SJSA1 (cell line): ENCODE results near the gene FLT3LG. TPM values are rescaled to one million over a fixed set of nuclear protein-coding genes. Genes with fewer than 3 reads are reported as not detected.
"Not testable (repeated sequence)": the region's sequence is repeated elsewhere in the genome, so short reads cannot be mapped to it uniquely, and the experiment has no call there.

Experiments
- DNase-seq, 2 experiments: peaks; one replicate each; pipeline ENCODE4 v3.0.0-alpha.2; 2015 to 2020; ENCODE audit warnings: low spot score in 2 of 2, low read depth in 1 of 2
- H3K27ac ChIP-seq: fragments of 250-450 bp; sonication (Bioruptor Pico); 2 replicates; pipeline ENCODE4 v1.5.1; 2020; ENCODE audit warnings: mild to moderate bottlenecking, moderate library complexity
- H3K27me3 ChIP-seq: fragments of 250-450 bp; sonication (Bioruptor Pico); replicated peaks from 2 replicates; pipeline ENCODE4 v1.5.1; 2020; ENCODE audit warnings: mild to moderate bottlenecking, moderate library complexity
- H3K36me3 ChIP-seq: fragments of 250-450 bp; sonication (Bioruptor Pico); 2 replicates; pipeline ENCODE4 v1.5.1; 2020; ENCODE audit warnings: mild to moderate bottlenecking
- H3K4me1 ChIP-seq: fragments of 250-450 bp; sonication (Bioruptor Pico); replicated peaks from 2 replicates; pipeline ENCODE4 v1.6.1; 2021; ENCODE audit warnings: mild to moderate bottlenecking
- H3K4me3 ChIP-seq: fragments of 250-450 bp; sonication (Bioruptor Pico); 2 replicates; pipeline ENCODE4 v1.5.1; 2020; ENCODE audit warnings: mild to moderate bottlenecking
- H3K9me3 ChIP-seq: fragments of 250-450 bp; sonication (Bioruptor Pico); replicated peaks from 2 replicates; pipeline ENCODE4 v1.5.1; 2020; ENCODE audit warnings: mild to moderate bottlenecking
- total RNA-seq: library from RNA; depleted of rRNA; stranded (reverse); fragments of >200 nt; shearing (Covaris generic); gene quantifications from 2 replicates; pipeline ENCODE4 v1.2.3, GENCODE V29; 2014

Gene FLT3LG
- total RNA-seq, 1 experiment from 2014 or later, result 0.95 TPM

- H3K27ac ChIP-seq, result no peak overlapping the region
- H3K36me3 ChIP-seq, result peaks cover 23% of the 10 kb centered on the region
- no peaks in the 10 kb centered on the region for H3K27me3 ChIP-seq
- no peak for DNase-seq
- no peaks in the 10 kb centered on the region for H3K9me3 ChIP-seq
- no peak overlapping the region for H3K4me3 ChIP-seq
- peaks cover under 1% of the 10 kb centered on the region; the same call in 1 of the 2 replicates for H3K4me1 ChIP-seq
Observed at GRCh38 chr19:49461656-49462055, 12.4 kb upstream of the FLT3LG start.

DNA sequence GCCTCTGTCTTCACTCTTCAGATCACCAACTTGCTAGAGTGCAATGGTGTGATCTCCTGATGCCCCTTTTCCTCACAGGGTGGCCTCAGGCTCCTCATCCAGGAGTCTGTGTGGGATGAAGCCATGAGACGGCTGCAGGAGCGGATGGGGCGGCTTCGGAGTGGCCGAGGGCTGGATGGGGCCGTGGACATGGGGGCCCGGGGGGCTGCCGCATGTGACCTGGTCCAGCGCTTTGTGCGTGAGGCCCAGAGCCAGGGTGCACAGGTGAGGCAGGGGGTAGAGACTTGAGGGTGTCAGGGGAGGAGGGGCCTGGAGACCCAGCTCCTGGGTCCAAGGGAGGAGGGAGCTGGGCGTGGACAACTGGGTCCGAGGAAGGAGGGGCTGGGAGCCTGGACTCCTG, 11.5 kb upstream of the FLT3LG start:
- no peaks in the 10 kb centered on the region for H3K27me3 ChIP-seq
- no peak overlapping the region for H3K4me3 ChIP-seq
- H3K4me1 ChIP-seq, result no peaks in the 10 kb centered on the region
- peaks cover 23% of the 10 kb centered on the region for H3K36me3 ChIP-seq
- H3K27ac ChIP-seq, result no peak overlapping the region
- no peak for DNase-seq
- no peaks in the 10 kb centered on the region for H3K9me3 ChIP-seq

DNA sequence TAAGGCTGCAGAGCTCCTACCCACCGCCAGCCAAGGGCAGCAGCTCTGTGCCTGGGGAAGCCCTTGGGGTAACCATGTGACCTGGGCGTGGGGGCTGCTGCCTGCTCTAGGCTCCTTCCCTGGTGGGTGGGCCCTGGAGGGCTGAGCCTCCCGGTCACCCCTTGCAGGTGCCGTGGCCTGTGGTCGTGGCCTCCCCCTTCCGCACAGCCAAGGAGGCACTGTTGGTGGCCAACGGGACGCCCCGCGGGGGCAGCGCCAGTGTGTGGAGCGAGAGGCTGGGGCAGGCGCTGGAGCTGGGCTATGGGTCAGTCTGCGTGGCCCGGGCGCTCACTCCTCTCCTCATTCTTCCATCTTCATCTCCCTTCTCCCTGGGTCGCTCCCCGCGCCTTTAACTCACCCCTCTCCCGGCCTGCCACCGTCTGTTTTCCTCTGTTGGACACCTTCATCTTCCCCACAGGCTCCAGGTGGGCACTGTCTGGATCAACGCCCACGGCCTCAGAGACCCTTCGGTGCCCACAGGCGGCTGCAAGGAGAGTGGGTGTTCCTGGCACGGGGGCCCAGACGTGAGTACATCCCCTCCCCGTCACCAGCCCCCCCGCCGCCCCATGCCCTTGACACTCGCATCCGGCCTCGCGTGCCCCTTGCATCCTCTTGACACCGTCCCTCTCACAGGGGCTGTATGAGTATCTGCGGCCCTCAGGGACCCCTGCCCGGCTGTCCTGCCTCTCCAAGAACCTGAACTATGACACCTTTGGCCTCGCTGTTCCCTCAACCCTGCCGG, 9.9 kb upstream of the FLT3LG start:
- Histone ChIP-seq H3K4me3 (no peak overlapping the region), H3K9me3 (no peaks in the 10 kb centered on the region), H3K36me3 (peaks cover 28% of the 10 kb centered on the region), H3K27me3 (no peaks in the 10 kb centered on the region), H3K27ac (no peak overlapping the region), H3K4me1 (no peaks in the 10 kb centered on the region)
- DNase-seq, result no peak

- H3K4me1 ChIP-seq, result no peaks in the 10 kb centered on the region
- no peaks in the 10 kb centered on the region for H3K9me3 ChIP-seq
- H3K4me3 ChIP-seq, result no peak overlapping the region
- no peak overlapping the region for H3K27ac ChIP-seq
- H3K27me3 ChIP-seq, result no peaks in the 10 kb centered on the region
- peaks cover 29% of the 10 kb centered on the region for H3K36me3 ChIP-seq
- no peak for DNase-seq
Observed at GRCh38 chr19:49465371-49465770, 8.6 kb upstream of the FLT3LG start.

DNA sequence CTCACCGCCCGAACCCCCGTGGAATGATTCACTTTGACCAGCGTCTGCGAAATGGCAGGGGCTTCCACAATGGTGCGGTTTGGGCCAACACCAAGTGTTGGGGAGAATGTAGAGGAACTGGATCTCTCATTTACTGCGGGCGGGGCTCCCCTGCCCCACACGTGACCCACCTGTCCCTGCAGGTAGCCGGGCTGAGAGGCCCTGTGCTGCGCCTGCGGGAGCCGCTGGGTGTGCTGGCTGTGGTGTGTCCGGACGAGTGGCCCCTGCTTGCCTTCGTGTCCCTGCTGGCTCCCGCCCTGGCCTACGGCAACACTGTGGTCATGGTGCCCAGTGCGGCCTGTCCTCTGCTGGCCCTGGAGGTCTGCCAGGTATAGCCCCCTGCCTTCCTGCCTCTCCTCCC, 5.8 kb upstream of the FLT3LG start:
- H3K4me3 ChIP-seq, result no peak overlapping the region
- no peak overlapping the region for H3K27ac ChIP-seq
- no peaks in the 10 kb centered on the region for H3K27me3 ChIP-seq
- DNase-seq, result no peak
- H3K4me1 ChIP-seq, result no peaks in the 10 kb centered on the region
- peaks cover 29% of the 10 kb centered on the region for H3K36me3 ChIP-seq
- H3K9me3 ChIP-seq, result no peaks in the 10 kb centered on the region

DNA sequence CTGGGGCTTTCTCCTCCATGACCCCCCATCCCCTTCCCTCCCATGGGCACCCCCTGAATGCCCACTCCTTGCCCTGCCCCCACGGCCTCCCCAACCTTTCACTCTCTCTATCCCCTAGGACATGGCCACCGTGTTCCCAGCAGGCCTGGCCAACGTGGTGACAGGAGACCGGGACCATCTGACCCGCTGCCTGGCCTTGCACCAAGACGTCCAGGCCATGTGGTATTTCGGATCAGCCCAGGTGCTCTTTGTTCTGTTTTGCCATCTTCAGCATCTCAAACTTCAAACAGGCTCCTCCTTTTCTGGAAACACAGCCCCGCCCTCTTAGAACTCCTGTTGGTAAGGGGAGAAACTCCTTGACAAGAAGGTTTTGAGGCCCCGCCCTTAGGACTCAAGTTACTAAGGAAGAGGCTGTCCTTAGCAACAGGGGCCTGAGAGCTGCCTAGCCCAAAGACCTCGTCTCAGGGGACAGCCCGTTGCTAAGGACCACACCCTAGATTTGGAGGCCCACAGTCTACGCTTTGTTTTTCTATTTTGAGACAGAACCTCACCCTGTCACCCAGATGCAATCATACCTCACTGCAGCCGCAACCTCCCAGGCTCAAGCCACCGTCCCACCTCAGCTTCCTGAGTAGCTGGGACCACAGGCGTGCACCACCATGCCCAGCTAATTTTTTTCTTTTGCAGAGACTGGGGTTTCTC, 5.1 kb upstream of the FLT3LG start:
- DNase-seq, result no peak
- Histone ChIP-seq H3K9me3 (no peaks in the 10 kb centered on the region), H3K27me3 (no peaks in the 10 kb centered on the region), H3K27ac (no peak overlapping the region), H3K4me1 (peaks cover 4% of the 10 kb centered on the region), H3K4me3 (no peak overlapping the region), H3K36me3 (peaks cover 27% of the 10 kb centered on the region)

- peaks cover 21% of the 10 kb centered on the region for H3K36me3 ChIP-seq
- H3K9me3 ChIP-seq, result no peaks in the 10 kb centered on the region
- H3K4me3 ChIP-seq, result no peak overlapping the region
- H3K4me1 ChIP-seq, result peaks cover 4% of the 10 kb centered on the region
- no peak overlapping the region for H3K27ac ChIP-seq
- DNase-seq, result no peak
- no peaks in the 10 kb centered on the region for H3K27me3 ChIP-seq
Observed at GRCh38 chr19:49469828-49470614, 4.0 kb upstream of the FLT3LG start.

GRCh38 chr19:49470615-49470978, 3.4 kb upstream of the FLT3LG start:
- Histone ChIP-seq H3K4me1 (peaks cover 4% of the 10 kb centered on the region), H3K36me3 (peaks cover 16% of the 10 kb centered on the region), H3K27ac (no peak overlapping the region), H3K27me3 (no peaks in the 10 kb centered on the region), H3K4me3 (no peak overlapping the region), H3K9me3 (no peaks in the 10 kb centered on the region)
- DNase-seq, result no peak

GRCh38 chr19:49472936-49473335, 1.1 kb upstream of the FLT3LG start:
- no peaks in the 10 kb centered on the region for H3K9me3 ChIP-seq
- H3K4me1 ChIP-seq, result peaks cover 4% of the 10 kb centered on the region
- no peaks in the 10 kb centered on the region for H3K27me3 ChIP-seq
- no peak for DNase-seq
- peaks cover 11% of the 10 kb centered on the region for H3K36me3 ChIP-seq
- H3K27ac ChIP-seq, result no peak overlapping the region
- no peak overlapping the region for H3K4me3 ChIP-seq

GRCh38 chr19:49473501-49473867, 531 bp upstream of the FLT3LG start:
- Histone ChIP-seq H3K4me3 (peak overlapping the region; percentile 53), H3K36me3 (peaks cover 11% of the 10 kb centered on the region)
- not testable (repeated sequence) for H3K9me3 ChIP-seq, H3K27me3 ChIP-seq, H3K4me1 ChIP-seq, H3K27ac ChIP-seq, DNase-seq

DNA sequence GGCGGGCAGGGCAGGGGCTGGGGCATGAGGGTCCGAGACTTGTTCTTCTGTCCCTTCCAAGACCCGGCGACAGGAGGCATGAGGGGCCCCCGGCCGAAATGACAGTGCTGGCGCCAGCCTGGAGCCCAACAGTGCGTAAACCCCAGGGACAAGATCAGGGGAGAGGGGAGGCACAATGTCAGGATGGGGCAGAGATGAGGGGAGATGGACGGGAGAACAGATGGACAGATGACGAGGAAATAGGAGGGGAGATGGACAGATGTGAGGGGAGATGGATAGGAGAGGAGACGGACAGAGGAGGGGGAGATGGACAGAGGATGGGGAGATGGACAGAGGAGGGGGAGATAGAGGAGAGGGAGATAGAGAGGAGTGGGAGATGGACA, 518 bp downstream of the FLT3LG start:
- Histone ChIP-seq H3K4me1 (peaks cover 4% of the 10 kb centered on the region), H3K9me3 (no peaks in the 10 kb centered on the region), H3K27me3 (no peaks in the 10 kb centered on the region), H3K4me3 (peak overlapping the region; percentile 53), H3K36me3 (peaks cover 5% of the 10 kb centered on the region), H3K27ac (0 out of 2 replicates have a peak overlapping the region, but pooled peaks have one; percentile 41)
- DNase-seq, result no peak

DNA sequence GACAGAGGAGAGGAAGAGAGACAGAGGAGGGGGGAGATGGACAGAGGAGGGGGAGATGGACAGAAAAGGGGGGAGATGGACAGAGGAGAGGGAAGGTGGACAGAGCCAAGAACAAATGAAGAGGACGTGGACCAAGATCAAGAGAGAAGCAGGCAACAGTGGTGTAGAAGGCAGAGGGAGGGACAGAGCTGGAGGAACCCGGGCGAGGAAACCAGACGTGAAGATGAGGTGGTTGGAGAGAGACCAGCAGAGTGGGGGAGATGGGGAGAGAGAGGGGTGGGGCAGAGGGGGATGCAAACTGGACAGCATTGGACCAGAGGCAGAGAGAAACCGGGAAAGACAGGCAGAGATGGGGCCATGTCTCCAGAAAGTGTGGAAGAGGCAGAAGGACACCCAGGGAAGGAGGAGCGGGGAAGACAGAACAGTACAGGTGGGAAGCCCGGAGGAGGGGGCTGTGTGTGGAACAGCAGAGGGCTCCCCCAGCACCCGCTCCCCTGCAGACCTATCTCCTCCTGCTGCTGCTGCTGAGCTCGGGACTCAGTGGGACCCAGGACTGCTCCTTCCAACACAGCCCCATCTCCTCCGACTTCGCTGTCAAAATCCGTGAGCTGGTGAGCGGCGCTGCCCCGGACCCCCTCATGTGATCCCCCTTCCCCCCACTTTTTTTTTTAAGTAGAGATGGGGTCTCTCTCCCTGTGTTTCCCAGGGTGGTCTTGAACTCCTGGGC, 1.3 kb downstream of the FLT3LG start:
- no peaks in the 10 kb centered on the region for H3K9me3 ChIP-seq
- no peak for DNase-seq
- H3K4me1 ChIP-seq, result peaks cover 4% of the 10 kb centered on the region
- no peak overlapping the region for H3K4me3 ChIP-seq
- no peaks in the 10 kb centered on the region for H3K27me3 ChIP-seq
- no peak overlapping the region for H3K27ac ChIP-seq
- no peaks in the 10 kb centered on the region; the same call in 1 of the 2 replicates for H3K36me3 ChIP-seq

DNA sequence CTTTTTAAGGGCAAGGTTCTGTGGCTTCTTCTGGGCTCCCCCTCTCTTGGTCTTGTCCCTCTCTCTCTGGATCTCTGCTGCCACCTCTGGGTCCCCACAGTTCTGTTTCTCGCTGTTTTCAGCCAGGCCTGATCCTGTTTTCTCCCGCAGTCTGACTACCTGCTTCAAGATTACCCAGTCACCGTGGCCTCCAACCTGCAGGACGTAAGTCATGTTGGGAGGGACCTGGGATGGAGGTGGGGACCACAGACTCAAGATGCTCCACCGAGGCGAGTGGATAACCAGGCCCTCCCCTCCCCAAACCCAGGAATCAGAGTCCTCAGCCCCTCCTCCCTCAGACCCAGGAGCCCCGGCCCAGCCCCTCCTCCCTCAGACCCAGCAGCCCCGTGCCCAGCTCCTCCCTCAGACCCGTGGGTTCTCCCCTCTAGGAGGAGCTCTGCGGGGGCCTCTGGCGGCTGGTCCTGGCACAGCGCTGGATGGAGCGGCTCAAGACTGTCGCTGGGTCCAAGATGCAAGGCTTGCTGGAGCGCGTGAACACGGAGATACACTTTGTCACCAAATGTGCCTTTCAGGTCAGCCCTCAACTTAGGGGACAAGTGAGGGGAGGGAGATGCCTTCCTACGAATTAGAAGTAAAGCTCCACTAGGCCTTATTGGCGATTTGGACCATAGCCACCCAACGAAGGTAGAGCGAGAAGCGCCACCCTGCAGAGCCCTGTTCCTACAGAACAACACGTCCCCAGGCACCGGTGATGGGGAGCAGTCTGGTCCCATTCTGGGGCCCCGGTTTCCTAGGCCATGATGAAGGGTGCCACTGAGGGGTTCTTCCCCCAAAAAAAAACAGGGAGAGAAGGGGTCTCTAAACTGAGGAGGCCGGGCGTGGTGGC, 2.2 kb downstream of the FLT3LG start:
- Histone ChIP-seq H3K9me3 (no peaks in the 10 kb centered on the region), H3K4me3 (no peak overlapping the region), H3K27me3 (no peaks in the 10 kb centered on the region), H3K27ac (no peak overlapping the region), H3K4me1 (peaks cover 4% of the 10 kb centered on the region), H3K36me3 (no peaks in the 10 kb centered on the region)
- DNase-seq, result no peak
